H9 (cell line): ENCODE measurements around the gene GLI2. TPM values are rescaled to one million over a fixed set of nuclear protein-coding genes. Genes with fewer than 3 reads are reported as not detected.

Source experiments
- DNase-seq: peaks from one replicate; pipeline ENCODE4 v3.0.0-alpha.2; 2017
- H2AFZ ChIP-seq: one replicate; pipeline ENCODE4 v1.6.1; 2013; ENCODE audit warnings: mild to moderate bottlenecking, low read length, control low read depth, moderate library complexity
- H2AK5ac ChIP-seq: 2 replicates; pipeline ENCODE4 v1.6.1; 2013; ENCODE audit warnings: low read length, control low read depth, mixed read lengths; ENCODE audit not compliant: insufficient read length
- H2BK120ac ChIP-seq: one replicate; pipeline ENCODE4 v1.6.1; 2013; ENCODE audit warnings: low read depth, mild to moderate bottlenecking, low read length, control low read depth, inconsistent platforms; ENCODE audit not compliant: poor library complexity, severe bottlenecking
- H2BK12ac ChIP-seq: 2 replicates; pipeline ENCODE4 v1.6.1; 2013; ENCODE audit warnings: low read length, control low read depth, mixed read lengths, low read depth; ENCODE audit not compliant: insufficient read length
- H2BK15ac ChIP-seq: 2 replicates; pipeline ENCODE4 v1.6.1; 2013; ENCODE audit warnings: low read depth, low read length, control low read depth
- H2BK20ac ChIP-seq: one replicate; pipeline ENCODE4 v1.6.1; 2013; ENCODE audit warnings: low read depth, mild to moderate bottlenecking, low read length, control low read depth, inconsistent platforms; ENCODE audit not compliant: poor library complexity, severe bottlenecking
- H2BK5ac ChIP-seq: 2 replicates; pipeline ENCODE4 v1.6.1; 2013; ENCODE audit warnings: low read length, control low read depth, mixed read lengths; ENCODE audit not compliant: insufficient read length
- H3K14ac ChIP-seq: 2 replicates; pipeline ENCODE4 v1.6.1; 2013; ENCODE audit warnings: low read length, control low read depth; ENCODE audit not compliant: insufficient read depth
- H3K18ac ChIP-seq: 2 replicates; pipeline ENCODE4 v1.6.1; 2013; ENCODE audit warnings: low read depth, mild to moderate bottlenecking, mixed read lengths, low read length, control low read depth; ENCODE audit not compliant: insufficient read length
- H3K23ac ChIP-seq: 2 replicates; pipeline ENCODE4 v1.6.1; 2013; ENCODE audit warnings: low read length, control low read depth, mixed read lengths, low read depth; ENCODE audit not compliant: insufficient read length
- H3K23me2 ChIP-seq: 2 replicates; pipeline ENCODE4 v1.6.1; 2013; ENCODE audit warnings: low read depth, mild to moderate bottlenecking, mixed read lengths, low read length, control low read depth; ENCODE audit not compliant: insufficient read length, poor library complexity, severe bottlenecking
- H3K27ac ChIP-seq: 2 replicates; pipeline ENCODE4 v1.5.1; 2013; ENCODE audit warnings: low read length, control low read depth, mixed read lengths, low read depth; ENCODE audit not compliant: insufficient read length
- H3K27me3 ChIP-seq: 2 replicates; pipeline ENCODE4 v1.6.1; 2013; ENCODE audit warnings: low read length, control low read depth, inconsistent platforms; ENCODE audit not compliant: insufficient read depth
- H3K4ac ChIP-seq: 2 replicates; pipeline ENCODE4 v1.6.1; 2013; ENCODE audit warnings: low read depth, mild to moderate bottlenecking, control low read depth, inconsistent platforms, low read length, moderate library complexity
- H3K4me1 ChIP-seq: 2 replicates; pipeline ENCODE4 v1.6.1; 2013; ENCODE audit warnings: low read length, control low read depth, inconsistent platforms; ENCODE audit not compliant: insufficient read depth
- H3K4me2 ChIP-seq: 2 replicates; pipeline ENCODE4 v1.6.1; 2013; ENCODE audit warnings: low read length, control low read depth, mixed read lengths; ENCODE audit not compliant: insufficient read length, insufficient read depth
- H3K56ac ChIP-seq: 2 replicates; pipeline ENCODE4 v1.6.1; 2013; ENCODE audit warnings: low read depth, mild to moderate bottlenecking, mixed read lengths, low read length, control low read depth; ENCODE audit not compliant: insufficient read length
- H3K79me1 ChIP-seq: 2 replicates; pipeline ENCODE4 v1.6.1; 2013; ENCODE audit warnings: low read depth, mild to moderate bottlenecking, moderate library complexity, low read length, control low read depth, inconsistent platforms; ENCODE audit not compliant: insufficient read depth, poor library complexity, severe bottlenecking
- H3K79me2 ChIP-seq: 2 replicates; pipeline ENCODE4 v1.6.1; 2013; ENCODE audit warnings: low read length, control low read depth, inconsistent platforms; ENCODE audit not compliant: insufficient read depth
- H3K9ac ChIP-seq: 2 replicates; pipeline ENCODE4 v1.6.1; 2013; ENCODE audit warnings: low read length, control low read depth, mixed read lengths; ENCODE audit not compliant: insufficient read length; ENCODE audit errors: extremely low read depth
- H3K9me3 ChIP-seq: one replicate; pipeline ENCODE4 v1.6.1; 2013; ENCODE audit warnings: low read depth, low read length, inconsistent platforms; ENCODE audit not compliant: control insufficient read depth
- H3T11ph ChIP-seq: one replicate; pipeline ENCODE4 v1.6.1; 2013; ENCODE audit warnings: mild to moderate bottlenecking, low read length, control low read depth, inconsistent platforms
- H4K20me1 ChIP-seq: one replicate; pipeline ENCODE4 v1.6.1; 2013; ENCODE audit not compliant: control insufficient read depth, insufficient read length, insufficient read depth
- H4K5ac ChIP-seq: 2 replicates; pipeline ENCODE4 v1.6.1; 2013; ENCODE audit warnings: low read depth, mild to moderate bottlenecking, mixed read lengths, low read length, control low read depth; ENCODE audit not compliant: insufficient read length
- H4K8ac ChIP-seq: replicated peaks from 2 replicates; pipeline ENCODE4 v1.6.1; 2013; ENCODE audit warnings: low read length, control low read depth, mixed read lengths, low read depth; ENCODE audit not compliant: insufficient read length
- H4K91ac ChIP-seq: 2 replicates; pipeline ENCODE4 v1.6.1; 2013; ENCODE audit warnings: low read depth, mild to moderate bottlenecking, moderate library complexity, mixed read lengths, low read length, control low read depth; ENCODE audit not compliant: insufficient read length
- H3K27ac Mint-ChIP-seq, 3 experiments: 2 replicates in 2 of 3; 3 replicates in 1 of 3; pipeline ENCODE4 v1.8.0; 2020 to 2021; ENCODE audit warnings: mixed read lengths in 3 of 3, mild to moderate bottlenecking in 1 of 3, moderate library complexity in 1 of 3
- H3K27me3 Mint-ChIP-seq: 2 replicates; pipeline ENCODE4 v1.8.0; 2021; ENCODE audit warnings: low read depth, mild to moderate bottlenecking, moderate library complexity, mixed read lengths
- H3K36me3 Mint-ChIP-seq, 3 experiments: 2 replicates in 2 of 3; 3 replicates in 1 of 3; pipeline ENCODE4 v1.8.0; 2020 to 2021; ENCODE audit warnings: low read depth in 3 of 3, mixed read lengths in 3 of 3; ENCODE audit not compliant: insufficient read depth in 1 of 3
- H3K4me1 Mint-ChIP-seq, 2 experiments: 2 replicates each; pipeline ENCODE4 v1.8.0; 2020; ENCODE audit warnings: mixed read lengths in 2 of 2
- H3K4me3 Mint-ChIP-seq, 2 experiments: 2 replicates in 1 of 2; 3 replicates in 1 of 2; pipeline ENCODE4 v1.8.0; 2020 to 2021; ENCODE audit warnings: mild to moderate bottlenecking in 2 of 2, mixed read lengths in 2 of 2, moderate library complexity in 1 of 2
- H3K9me3 Mint-ChIP-seq, 2 experiments: 2 replicates in 1 of 2; 3 replicates in 1 of 2; pipeline ENCODE4 v1.8.0; 2020; ENCODE audit warnings: mild to moderate bottlenecking in 2 of 2, mixed read lengths in 2 of 2, moderate library complexity in 1 of 2
- CTCF ChIP-seq: fragments of 200-600 bp; sonication (generic); conservative IDR thresholded peaks from 3 replicates; pipeline ENCODE4 v1.8.0; 2021; ENCODE audit warnings: antibody characterized with exemption, mild to moderate bottlenecking
- WGBS: extraction: QIAGEN DNeasy Blood & Tissue Kit; methylation state at CpG from one replicate; pipeline ENCODE4 v1.1.7; 2013; ENCODE audit warnings: missing lambda C conversion rate, low lambda C conversion rate, mixed read lengths; ENCODE audit not compliant: insufficient read length; ENCODE audit errors: extremely low coverage; 5-methylcytosine and 5-hydroxymethylcytosine counted together
- total RNA-seq: library from RNA; stranded (reverse); gene quantifications from 2 replicates; pipeline ENCODE4 v1.2.1, GENCODE V29; 2021

Gene GLI2
- total RNA-seq, 1 experiment from 2014 or later, result 56.7 TPM

GRCh38 chr2:120715941-120716340, 19.7 kb upstream of the GLI2 start:
- peaks cover 42 to 45% of the 10 kb centered on the region in 2 experiments for H3K4me1 Mint-ChIP-seq
- Histone ChIP-seq H3K9ac (no peak overlapping the region), H3K4me2 (no peak overlapping the region), H4K20me1 (no peaks in the 10 kb centered on the region), H2AK5ac (no peak overlapping the region), H3K9me3 (no peaks in the 10 kb centered on the region), H4K91ac (no peak overlapping the region), H2BK12ac (no peak overlapping the region), H3K23ac (no peak overlapping the region), H4K5ac (no peak overlapping the region), H2BK15ac (no peak overlapping the region), H3K27ac (no peak overlapping the region), H3K4me1 (0 out of 2 replicates have a peak, but pooled peaks cover 4% of the 10 kb centered on the region), H3T11ph (no peak overlapping the region), H3K23me2 (no peaks in the 10 kb centered on the region), H3K79me1 (no peaks in the 10 kb centered on the region), H2BK20ac (no peak overlapping the region), H3K79me2 (no peaks in the 10 kb centered on the region), H3K18ac (no peak overlapping the region), H3K27me3 (no peaks in the 10 kb centered on the region; the same call in 1 of the 2 replicates), H2BK5ac (no peak overlapping the region), H3K4ac (no peak overlapping the region), H2AFZ (no peak overlapping the region), H4K8ac (no peak overlapping the region), H2BK120ac (no peak overlapping the region), H3K14ac (peak overlapping the region; percentile 74; the same call in 1 of the 2 replicates), H3K56ac (no peak overlapping the region)
- whole genome bisulfite sequencing, result no CpG with 5 or more reads among the region's 8 CpGs
- H3K9me3 Mint-ChIP-seq, result no peaks in the 10 kb centered on the region
- no peaks in the 10 kb centered on the region for H3K36me3 Mint-ChIP-seq
- no peak for DNase-seq
- H3K27ac Mint-ChIP-seq, result no peak overlapping the region
- H3K4me3 Mint-ChIP-seq, result no peak overlapping the region
- H3K27me3 Mint-ChIP-seq, result peaks cover 94% of the 10 kb centered on the region
- no peak for TF ChIP-seq CTCF
